ENCODE data around the gene KMO.

KMO gene

GRCh38 chr1:241636291-241636690 lies 104.1 kb downstream of the KMO start:
- H3K4me1 ChIP-seq (ENCODE audit: low read depth, poor library complexity, severe bottlenecking), result peaks cover 29% of the 10 kb centered on the region
- H3K36me3 ChIP-seq (ENCODE audit: insufficient read depth), result no peaks in the 10 kb centered on the region
- H3K4me2 ChIP-seq, result no peak overlapping the region

GRCh38 chr1:241637046-241637590 lies 104.9 kb downstream of the KMO start:
- Histone ChIP-seq H3K79me2 (ENCODE audit: insufficient read depth, low read depth) (peaks cover 45% of the 10 kb centered on the region), H3K4me1 (ENCODE audit: low read depth, poor library complexity, severe bottlenecking) (peaks cover 29% of the 10 kb centered on the region), H3K9ac (no peak overlapping the region), H3K4me2 (peak overlapping the region; percentile 6; the same call in 1 of the 2 replicates), H3K4me3 (IDR thresholded peaks at IDR 0.05; ENCODE audit: insufficient read depth, low read depth, low read length) (no peak overlapping the region), H4K20me1 (ENCODE audit: insufficient read depth) (no peaks in the 10 kb centered on the region), H3K36me3 (ENCODE audit: insufficient read depth) (no peaks in the 10 kb centered on the region), H3K27me3 (ENCODE audit: insufficient read depth, low read depth) (no peaks in the 10 kb centered on the region), H2AFZ (ENCODE audit: low read depth) (no peak overlapping the region), H3K27ac (no peak overlapping the region)
- TF ChIP-seq, protein P1, sequence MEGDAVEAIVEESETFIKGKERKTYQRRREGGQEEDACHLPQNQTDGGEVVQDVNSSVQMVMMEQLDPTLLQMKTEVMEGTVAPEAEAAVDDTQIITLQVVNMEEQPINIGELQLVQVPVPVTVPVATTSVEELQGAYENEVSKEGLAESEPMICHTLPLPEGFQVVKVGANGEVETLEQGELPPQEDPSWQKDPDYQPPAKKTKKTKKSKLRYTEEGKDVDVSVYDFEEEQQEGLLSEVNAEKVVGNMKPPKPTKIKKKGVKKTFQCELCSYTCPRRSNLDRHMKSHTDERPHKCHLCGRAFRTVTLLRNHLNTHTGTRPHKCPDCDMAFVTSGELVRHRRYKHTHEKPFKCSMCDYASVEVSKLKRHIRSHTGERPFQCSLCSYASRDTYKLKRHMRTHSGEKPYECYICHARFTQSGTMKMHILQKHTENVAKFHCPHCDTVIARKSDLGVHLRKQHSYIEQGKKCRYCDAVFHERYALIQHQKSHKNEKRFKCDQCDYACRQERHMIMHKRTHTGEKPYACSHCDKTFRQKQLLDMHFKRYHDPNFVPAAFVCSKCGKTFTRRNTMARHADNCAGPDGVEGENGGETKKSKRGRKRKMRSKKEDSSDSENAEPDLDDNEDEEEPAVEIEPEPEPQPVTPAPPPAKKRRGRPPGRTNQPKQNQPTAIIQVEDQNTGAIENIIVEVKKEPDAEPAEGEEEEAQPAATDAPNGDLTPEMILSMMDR (conservative IDR thresholded peaks at IDR 0.05; ENCODE audit: low read depth, low read length), result no peak

More at GRCh38 chr1:241636291-241636690, 104.1 kb downstream of the KMO start:
- no peak overlapping the region for H3K9ac ChIP-seq
- no peak overlapping the region for H3K4me3 ChIP-seq (IDR thresholded peaks at IDR 0.05; ENCODE audit: insufficient read depth, low read depth, low read length)
- no peak overlapping the region for H3K27ac ChIP-seq
- H2AFZ ChIP-seq (ENCODE audit: low read depth), result no peak overlapping the region
- TF ChIP-seq, protein P1 (conservative IDR thresholded peaks at IDR 0.05; ENCODE audit: low read depth, low read length), result no peak
- H4K20me1 ChIP-seq (ENCODE audit: insufficient read depth), result no peaks in the 10 kb centered on the region
- no peaks in the 10 kb centered on the region for H3K27me3 ChIP-seq (ENCODE audit: insufficient read depth, low read depth)
- peaks cover 45% of the 10 kb centered on the region for H3K79me2 ChIP-seq (ENCODE audit: insufficient read depth, low read depth)

DNA sequence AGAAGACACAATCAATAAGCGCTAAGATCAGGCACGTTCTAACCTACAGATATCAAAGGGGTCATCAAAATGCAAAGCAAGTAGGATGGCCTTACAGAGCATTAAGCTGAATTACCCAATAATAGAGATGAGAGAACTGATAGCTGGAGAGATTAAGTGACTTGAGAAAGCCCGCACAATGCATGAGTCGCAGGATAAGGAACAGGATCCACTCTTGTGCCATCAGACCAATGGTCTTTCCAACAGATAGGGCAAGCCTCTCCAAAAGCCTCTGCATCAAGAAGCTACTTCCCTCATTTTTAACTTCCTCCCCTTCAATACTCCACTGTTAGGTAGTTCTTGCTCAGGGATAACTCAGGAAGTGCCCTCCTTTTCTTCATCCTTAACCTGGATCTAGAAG lies 105.4 kb downstream of the KMO start:
- H3K27ac ChIP-seq, result no peak overlapping the region
- no peak overlapping the region for H3K9ac ChIP-seq
- no peak overlapping the region for H2AFZ ChIP-seq (ENCODE audit: low read depth)
- no peak overlapping the region for H3K4me3 ChIP-seq (IDR thresholded peaks at IDR 0.05; ENCODE audit: insufficient read depth, low read depth, low read length)
- no peaks in the 10 kb centered on the region for H3K36me3 ChIP-seq (ENCODE audit: insufficient read depth)
- TF ChIP-seq, protein P1 (conservative IDR thresholded peaks at IDR 0.05; ENCODE audit: low read depth, low read length), result no peak
- H3K27me3 ChIP-seq (ENCODE audit: insufficient read depth, low read depth), result no peaks in the 10 kb centered on the region
- peak overlapping the region; percentile 58 for H3K4me2 ChIP-seq
- no peaks in the 10 kb centered on the region for H4K20me1 ChIP-seq (ENCODE audit: insufficient read depth)
- peaks cover 45% of the 10 kb centered on the region for H3K79me2 ChIP-seq (ENCODE audit: insufficient read depth, low read depth)
- peaks cover 29% of the 10 kb centered on the region for H3K4me1 ChIP-seq (ENCODE audit: low read depth, poor library complexity, severe bottlenecking)

DNA sequence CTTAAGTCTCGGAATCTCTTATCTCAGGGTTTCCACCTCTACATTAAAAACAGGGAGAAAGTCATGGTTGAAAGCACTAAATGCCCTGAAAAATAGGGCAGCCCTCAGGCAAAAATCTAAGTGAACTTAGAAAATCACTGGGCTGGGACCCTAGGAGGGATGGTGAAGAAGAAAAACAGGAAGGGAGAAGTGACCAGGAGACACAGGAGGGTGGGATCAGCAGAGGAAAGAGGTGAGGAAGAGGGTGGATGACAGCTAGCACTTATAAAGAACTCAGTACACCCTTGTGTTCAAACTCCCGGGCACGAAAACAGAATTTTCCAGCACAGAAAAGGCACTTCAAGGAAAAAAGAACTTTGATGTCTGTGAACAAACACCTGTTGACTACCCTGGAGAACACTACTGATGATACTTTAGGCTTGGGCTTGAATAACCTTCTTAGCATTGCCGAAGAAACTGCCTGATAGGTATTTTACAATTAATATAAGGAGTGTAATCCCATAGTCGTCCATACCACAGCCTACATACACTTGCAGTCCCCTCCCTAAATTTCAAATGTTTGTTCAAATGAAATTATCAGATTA lies 106.0 kb downstream of the KMO start:
- Histone ChIP-seq H3K36me3 (ENCODE audit: insufficient read depth) (no peaks in the 10 kb centered on the region), H3K27me3 (ENCODE audit: insufficient read depth, low read depth) (no peaks in the 10 kb centered on the region), H3K79me2 (ENCODE audit: insufficient read depth, low read depth) (peaks cover 45% of the 10 kb centered on the region), H3K4me2 (peak overlapping the region; percentile 58), H3K9ac (no peak overlapping the region), H3K4me1 (ENCODE audit: low read depth, poor library complexity, severe bottlenecking) (peaks cover 29% of the 10 kb centered on the region), H4K20me1 (ENCODE audit: insufficient read depth) (no peaks in the 10 kb centered on the region), H2AFZ (ENCODE audit: low read depth) (no peak overlapping the region), H3K27ac (no peak overlapping the region), H3K4me3 (IDR thresholded peaks at IDR 0.05; ENCODE audit: insufficient read depth, low read depth, low read length) (no peak overlapping the region)
- TF ChIP-seq, protein P1 (conservative IDR thresholded peaks at IDR 0.05; ENCODE audit: low read depth, low read length), result no peak

All from KMS-11 (cell line).